HG02943 (cell line): ENCODE results near the gene ATP10D.
"Not testable (repeated sequence)": the region's sequence is repeated elsewhere in the genome, so short reads cannot be mapped to it uniquely, and the experiment has no call there.

ENCODE experiments used
- ATAC-seq: cut with Tn5 transposase; IDR thresholded peaks from one replicate; pipeline ENCODE4 v1.9.1; 2021; ENCODE audit warnings: mild to moderate bottlenecking, low read depth, moderate library complexity; ENCODE audit not compliant: unreplicated experiment

Gene ATP10D

GRCh38 chr4:47486231-47486673, 1.2 kb downstream of the ATP10D start:
- ATAC-seq: no peak

- ATAC-seq: not testable (repeated sequence)
These were observed 1.7 kb downstream of the ATP10D start for GRCh38 chr4:47486727-47487126.

GRCh38 chr4:47488706-47489105, 3.6 kb downstream of the ATP10D start:
- ATAC-seq: no peak

- ATAC-seq: peak; percentile 72
These were observed 5.5 kb downstream of the ATP10D start for GRCh38 chr4:47490550-47490949.

- ATAC-seq: no peak
These were observed 8.4 kb downstream of the ATP10D start for GRCh38 chr4:47493238-47494123.

GRCh38 chr4:47494124-47494430, 9.0 kb downstream of the ATP10D start:
- no peak for ATAC-seq

GRCh38 chr4:47498899-47499298, 13.8 kb downstream of the ATP10D start:
- no peak for ATAC-seq

GRCh38 chr4:47499700-47500099, 14.6 kb downstream of the ATP10D start:
- no peak for ATAC-seq

GRCh38 chr4:47500776-47501175, 15.7 kb downstream of the ATP10D start:
- no peak for ATAC-seq

- ATAC-seq: no peak
These were observed 20.1 kb downstream of the ATP10D start for GRCh38 chr4:47505147-47505546.

GRCh38 chr4:47505666-47506065, 20.6 kb downstream of the ATP10D start:
- ATAC-seq: no peak

- ATAC-seq: peak; percentile 98
These were observed 25.6 kb downstream of the ATP10D start for GRCh38 chr4:47510506-47511143.

GRCh38 chr4:47513461-47513860, 28.4 kb downstream of the ATP10D start:
- no peak for ATAC-seq

- peak; percentile 100 for ATAC-seq
These were observed 34.3 kb downstream of the ATP10D start for GRCh38 chr4:47519239-47519883.

GRCh38 chr4:47525154-47525819, 40.2 kb downstream of the ATP10D start:
- ATAC-seq: no peak

- no peak for ATAC-seq
These were observed 41.2 kb downstream of the ATP10D start for GRCh38 chr4:47526281-47526680.

GRCh38 chr4:47528646-47529045, 43.6 kb downstream of the ATP10D start:
- ATAC-seq: not testable (repeated sequence)

GRCh38 chr4:47530801-47531200, 45.7 kb downstream of the ATP10D start:
- no peak for ATAC-seq

GRCh38 chr4:47531241-47531953, 46.3 kb downstream of the ATP10D start:
- peak; percentile 100 for ATAC-seq

- peak; percentile 11 for ATAC-seq
These were observed 46.9 kb downstream of the ATP10D start for GRCh38 chr4:47531954-47532321.
